HFF-Myc (cell line): ENCODE results near the gene NCOA4.

Experiments
- DNase-seq: peaks from one replicate; pipeline ENCODE4 v3.0.0-alpha.2; 2011; ENCODE audit warnings: low read depth; ENCODE audit errors: extremely low read depth
- H3K4me3 ChIP-seq: replicated peaks from 2 replicates; pipeline ENCODE4 v1.5.1; 2011; ENCODE audit warnings: low read depth, mild to moderate bottlenecking, control low read depth, low read length
- CTCF ChIP-seq: IDR thresholded peaks from 2 replicates; pipeline ENCODE4 v1.5.1; 2012; ENCODE audit warnings: mild to moderate bottlenecking, low read depth, low read length, control low read depth; ENCODE audit errors: missing control alignments

Gene NCOA4

GRCh38 chr10:46073564-46073963 lies 43.1 kb upstream of the NCOA4 start:
- no peak for DNase-seq
- no peak for TF ChIP-seq CTCF
- H3K4me3 ChIP-seq, result no peak overlapping the region

- no peak for TF ChIP-seq CTCF
These were observed 40.3 kb upstream of the NCOA4 start for GRCh38 chr10:46070749-46071148.

GRCh38 chr10:46069771-46070463 lies 39.5 kb upstream of the NCOA4 start:
- DNase-seq, result no peak
- no peak overlapping the region for H3K4me3 ChIP-seq
- TF ChIP-seq CTCF, result no peak

More at GRCh38 chr10:46070749-46071148, 40.3 kb upstream of the NCOA4 start:
- H3K4me3 ChIP-seq, result no peak overlapping the region
- no peak for DNase-seq

- no peak for DNase-seq
- no peak for TF ChIP-seq CTCF
- no peak overlapping the region for H3K4me3 ChIP-seq
These were observed 38.5 kb upstream of the NCOA4 start for GRCh38 chr10:46068905-46069304.

- no peak for DNase-seq
- no peak overlapping the region for H3K4me3 ChIP-seq
- TF ChIP-seq CTCF, result no peak
These were observed 37.7 kb upstream of the NCOA4 start for GRCh38 chr10:46068117-46068516.

- TF ChIP-seq CTCF, result no peak
These were observed 33.9 kb upstream of the NCOA4 start for GRCh38 chr10:46064269-46064817.

More at GRCh38 chr10:46064269-46064817, 33.9 kb upstream of the NCOA4 start:
- DNase-seq, result no peak
- no peak overlapping the region for H3K4me3 ChIP-seq
